ENCODE data around the gene SURF6. TPM values are rescaled to one million over a fixed set of nuclear protein-coding genes. Genes with fewer than 3 reads are reported as not detected.

SURF6 gene
- total and polyA plus RNA-seq, 2 experiments from 2014 or later, result 20.2 to 24.3 TPM

GRCh38 chr9:133290751-133291302, 45.2 kb downstream of the SURF6 start:
- TF ChIP-seq EZH2 (IDR thresholded peaks at IDR 0.05; ENCODE audit: borderline replicate concordance) (no peak), EZH2phosphoT487 (IDR thresholded peaks at IDR 0.05; ENCODE audit: low read depth, severe bottlenecking, unreplicated experiment) (no peak), CTCF (IDR thresholded peaks at IDR 0.05; ENCODE audit: poor library complexity) (no peak)
- Histone ChIP-seq H3K4me1 (ENCODE audit: insufficient read depth) (no peaks in the 10 kb centered on the region), H3K4me3 (no peak overlapping the region), H3K4me2 (no peak overlapping the region), H3K36me3 (replicated peaks; ENCODE audit: insufficient read depth, low read depth) (no peaks in the 10 kb centered on the region), H4K20me1 (ENCODE audit: insufficient read depth, poor library complexity, severe bottlenecking) (no peaks in the 10 kb centered on the region), H2AFZ (no peak overlapping the region), H3K79me2 (no peaks in the 10 kb centered on the region), H3K27me3 (no peaks in the 10 kb centered on the region), H3K27ac (no peak overlapping the region), H3K9me2 (replicated peaks; ENCODE audit: insufficient read depth) (no peaks in the 10 kb centered on the region), H3K9me3 (ENCODE audit: low read depth) (no peaks in the 10 kb centered on the region)
- WGBS (ENCODE audit: low lambda C conversion rate, missing lambda C conversion rate), result 85% methylated on average over 2 of the region's 2 CpGs
- DNase-seq (ENCODE audit: low spot score), result no peak

DNA sequence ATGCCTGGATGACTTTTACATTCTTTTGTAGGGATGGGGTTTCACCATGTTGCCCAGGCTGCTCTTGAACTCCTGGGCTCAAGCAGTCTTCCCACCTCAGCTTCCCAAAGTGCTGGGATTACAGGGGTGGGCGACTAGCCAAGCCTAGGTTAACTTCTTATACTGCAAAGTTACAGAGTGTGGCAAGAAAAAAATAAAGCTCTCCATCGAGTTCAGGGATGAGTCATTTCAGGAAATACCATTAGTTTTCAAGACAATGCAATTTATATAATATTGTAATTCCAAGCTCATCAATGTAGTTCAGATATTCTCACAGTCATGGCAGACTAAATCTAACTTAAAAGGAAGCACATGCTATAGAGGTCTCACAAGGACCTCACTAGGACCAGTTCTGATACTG, 49.5 kb downstream of the SURF6 start:
- Histone ChIP-seq H3K4me3 (no peak overlapping the region), H3K27me3 (no peaks in the 10 kb centered on the region), H3K27ac (no peak overlapping the region), H3K36me3 (replicated peaks; ENCODE audit: insufficient read depth, low read depth) (no peaks in the 10 kb centered on the region), H3K79me2 (no peaks in the 10 kb centered on the region), H3K4me1 (ENCODE audit: insufficient read depth) (peaks cover 14% of the 10 kb centered on the region), H4K20me1 (ENCODE audit: insufficient read depth, poor library complexity, severe bottlenecking) (no peaks in the 10 kb centered on the region), H2AFZ (no peak overlapping the region), H3K9me2 (replicated peaks; ENCODE audit: insufficient read depth) (no peaks in the 10 kb centered on the region), H3K9me3 (ENCODE audit: low read depth) (no peaks in the 10 kb centered on the region), H3K4me2 (no peak overlapping the region)
- 68% methylated on average over 2 of the region's 2 CpGs for WGBS (ENCODE audit: low lambda C conversion rate, missing lambda C conversion rate)
- TF ChIP-seq EZH2 (IDR thresholded peaks at IDR 0.05; ENCODE audit: borderline replicate concordance) (no peak), EZH2phosphoT487 (IDR thresholded peaks at IDR 0.05; ENCODE audit: low read depth, severe bottlenecking, unreplicated experiment) (no peak), CTCF (IDR thresholded peaks at IDR 0.05; ENCODE audit: poor library complexity) (no peak)
- DNase-seq (ENCODE audit: low spot score), result no peak

DNA sequence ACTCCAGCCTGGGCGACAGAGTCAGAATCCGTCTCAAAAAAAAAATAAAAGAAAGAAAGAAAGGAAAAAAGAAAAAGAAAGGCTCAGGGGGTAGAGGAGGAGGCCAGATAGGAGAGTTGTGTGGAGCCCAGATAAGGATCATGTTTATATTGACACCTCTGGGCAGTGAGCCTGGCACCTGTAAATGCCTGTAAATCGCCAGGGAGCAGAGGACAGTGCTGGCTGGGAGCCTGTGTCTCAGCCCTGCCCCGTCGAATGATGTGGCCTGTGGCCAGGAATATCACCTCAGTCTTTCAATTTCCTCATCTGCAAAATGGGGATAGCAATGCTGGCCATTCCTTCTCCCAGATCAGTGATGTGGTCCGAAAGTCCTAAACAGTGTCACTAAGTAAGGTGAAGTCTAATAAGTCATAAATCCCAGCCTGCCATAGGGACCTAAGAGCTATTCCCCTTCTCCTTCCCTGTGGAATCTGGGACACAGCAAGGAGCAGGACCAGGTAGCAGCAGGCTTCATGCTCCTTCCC, 50.7 kb downstream of the SURF6 start:
- Histone ChIP-seq H3K4me1 (ENCODE audit: insufficient read depth) (peaks cover 19% of the 10 kb centered on the region), H3K4me2 (no peak overlapping the region), H3K9me3 (ENCODE audit: low read depth) (no peaks in the 10 kb centered on the region), H3K36me3 (replicated peaks; ENCODE audit: insufficient read depth, low read depth) (no peaks in the 10 kb centered on the region), H3K27ac (no peak overlapping the region), H3K27me3 (no peaks in the 10 kb centered on the region), H2AFZ (no peak overlapping the region), H4K20me1 (ENCODE audit: insufficient read depth, poor library complexity, severe bottlenecking) (no peaks in the 10 kb centered on the region), H3K79me2 (no peaks in the 10 kb centered on the region), H3K9me2 (replicated peaks; ENCODE audit: insufficient read depth) (no peaks in the 10 kb centered on the region), H3K4me3 (no peak overlapping the region)
- TF ChIP-seq CTCF (IDR thresholded peaks at IDR 0.05; ENCODE audit: poor library complexity) (no peak), EZH2phosphoT487 (IDR thresholded peaks at IDR 0.05; ENCODE audit: low read depth, severe bottlenecking, unreplicated experiment) (no peak), EZH2 (IDR thresholded peaks at IDR 0.05; ENCODE audit: borderline replicate concordance) (no peak)
- 94% methylated on average over 6 of the region's 6 CpGs for WGBS (ENCODE audit: low lambda C conversion rate, missing lambda C conversion rate)
- DNase-seq (ENCODE audit: low spot score), result no peak
